GM10248 (cell line): ENCODE data around the gene CKLF.

Experiments used
- CTCF ChIA-PET: fragments of 300-600 bp; sonication (Branson Sonifier 250); formaldehyde crosslinking; extraction: SDS; loops from one replicate; lab custom pipeline; 2021; ENCODE audit warnings: antibody characterized with exemption; lab: Yijun Ruan, JAX
- POLR2A ChIA-PET: fragments of 350-650 bp; sonication (Branson Sonifier 250); formaldehyde crosslinking; extraction: SDS; loops from one replicate; lab custom pipeline; 2020; ENCODE audit warnings: antibody characterized with exemption; lab: Yijun Ruan, JAX
- DNase-seq: peaks from one replicate; pipeline ENCODE4 v3.0.0; 2012; ENCODE audit errors: extremely low spot score
- TF ChIP-seq, protein P1 (sequence below): IDR thresholded peaks from 2 replicates; pipeline ENCODE4 v1.5.1; 2012; ENCODE audit warnings: mild to moderate bottlenecking, low read depth; ENCODE audit errors: extremely low read depth, missing control alignments, control extremely low read depth

CKLF gene

GRCh38 chr16:66516808-66517585 lies 35.4 kb upstream of the CKLF start:
- ChIA-PET POLR2A (no interaction called here), CTCF (interaction anchor here (0.7 to 1.1 kb wide), 4 partner anchors 8 to 351 kb away, joined by 3 to 4 read pairs (median 3); no protein-coding TSS in a partner anchor)
- peak; percentile 96 for DNase-seq
- TF ChIP-seq, protein P1, sequence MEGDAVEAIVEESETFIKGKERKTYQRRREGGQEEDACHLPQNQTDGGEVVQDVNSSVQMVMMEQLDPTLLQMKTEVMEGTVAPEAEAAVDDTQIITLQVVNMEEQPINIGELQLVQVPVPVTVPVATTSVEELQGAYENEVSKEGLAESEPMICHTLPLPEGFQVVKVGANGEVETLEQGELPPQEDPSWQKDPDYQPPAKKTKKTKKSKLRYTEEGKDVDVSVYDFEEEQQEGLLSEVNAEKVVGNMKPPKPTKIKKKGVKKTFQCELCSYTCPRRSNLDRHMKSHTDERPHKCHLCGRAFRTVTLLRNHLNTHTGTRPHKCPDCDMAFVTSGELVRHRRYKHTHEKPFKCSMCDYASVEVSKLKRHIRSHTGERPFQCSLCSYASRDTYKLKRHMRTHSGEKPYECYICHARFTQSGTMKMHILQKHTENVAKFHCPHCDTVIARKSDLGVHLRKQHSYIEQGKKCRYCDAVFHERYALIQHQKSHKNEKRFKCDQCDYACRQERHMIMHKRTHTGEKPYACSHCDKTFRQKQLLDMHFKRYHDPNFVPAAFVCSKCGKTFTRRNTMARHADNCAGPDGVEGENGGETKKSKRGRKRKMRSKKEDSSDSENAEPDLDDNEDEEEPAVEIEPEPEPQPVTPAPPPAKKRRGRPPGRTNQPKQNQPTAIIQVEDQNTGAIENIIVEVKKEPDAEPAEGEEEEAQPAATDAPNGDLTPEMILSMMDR: no peak

DNA sequence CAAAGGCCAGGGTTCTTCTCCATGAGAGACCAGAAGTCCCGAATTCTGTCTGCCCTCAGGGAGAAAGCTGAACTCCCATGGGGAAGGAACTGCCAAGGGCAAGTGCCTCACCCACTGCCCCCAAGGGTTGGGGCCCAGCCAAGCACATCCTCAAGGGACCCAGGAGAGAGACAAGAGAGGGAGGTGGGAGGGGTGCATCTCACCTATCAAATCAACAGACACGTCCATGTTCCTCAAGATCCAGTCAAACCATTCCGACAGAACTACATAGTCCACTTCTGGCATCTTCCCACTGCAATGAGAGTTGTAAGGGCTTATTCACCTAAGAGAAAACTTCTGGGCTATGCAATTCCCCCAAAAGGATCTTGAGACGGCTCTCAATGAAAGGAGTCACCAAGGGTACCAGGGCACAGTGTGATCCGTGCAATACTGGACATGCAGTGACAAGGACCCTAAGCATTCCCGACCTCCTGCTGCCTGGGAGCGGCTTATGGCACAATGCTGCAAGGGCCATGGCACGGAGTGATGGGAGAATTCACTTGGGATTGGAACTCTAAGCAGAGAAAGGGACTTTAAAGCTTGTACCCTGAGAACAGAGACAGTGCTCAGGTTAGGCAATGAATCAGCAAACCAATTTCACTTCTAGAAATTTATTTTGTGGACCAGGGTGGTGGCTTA lies 34.7 kb upstream of the CKLF start:
- ChIA-PET POLR2A (no interaction called here), CTCF (interaction anchor here (0.7 to 1.1 kb wide), 4 partner anchors 9 to 350 kb away, joined by 3 to 4 read pairs (median 3); no protein-coding TSS in a partner anchor)
- TF ChIP-seq, protein P1: no peak
- no peak for DNase-seq

GRCh38 chr16:66519482-66520373 lies 32.6 kb upstream of the CKLF start:
- DNase-seq: no peak
- POLR2A ChIA-PET: no interaction called here
- TF ChIP-seq, protein P1: no peak
- CTCF ChIA-PET: interaction anchor here (1.1 to 5.3 kb wide), 3 partner anchors 44 to 131 kb away, joined by 3 to 23 read pairs (median 5); no protein-coding TSS in a partner anchor

GRCh38 chr16:66520406-66521170 lies 31.8 kb upstream of the CKLF start:
- ChIA-PET POLR2A (no interaction called here), CTCF (interaction anchor here (0.8 to 5.3 kb wide), 6 partner anchors 12 to 130 kb away, joined by 3 to 23 read pairs (median 4); no protein-coding TSS in a partner anchor)
- no peak for DNase-seq
- TF ChIP-seq, protein P1: no peak

- ChIA-PET POLR2A (no interaction called here), CTCF (interaction anchor here (0.8 to 5.3 kb wide), 9 partner anchors 13 to 130 kb away, joined by 3 to 23 read pairs (median 5); partner anchors contain the start of gene CKLF)
- DNase-seq: no peak
- TF ChIP-seq, protein P1: no peak
These were observed 31.1 kb upstream of the CKLF start for GRCh38 chr16:66521252-66521713.
